ENCODE results near the gene KCNQ1.

KCNQ1 gene

DNA sequence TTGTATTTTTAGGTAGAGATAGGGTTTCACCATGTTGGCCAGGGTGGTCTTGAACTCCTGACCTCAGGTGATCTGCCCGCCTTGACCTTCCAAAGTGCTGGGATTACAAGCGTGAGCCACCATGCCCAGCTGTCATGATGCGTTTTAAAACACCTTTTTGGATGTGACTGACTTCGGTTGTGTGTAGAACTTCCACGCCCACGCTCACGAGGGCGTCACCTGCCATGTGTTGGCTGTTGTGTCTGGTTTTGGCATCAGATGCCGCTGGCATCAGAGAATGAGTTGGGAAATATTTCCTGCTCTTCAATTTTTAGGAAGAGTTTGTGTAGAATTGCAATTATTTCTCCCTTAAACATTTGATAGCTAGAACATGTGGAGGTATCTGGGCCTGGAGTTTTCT, 109.1 kb downstream of the KCNQ1 start:
- H4K20me1 ChIP-seq (ENCODE audit: insufficient read depth, low read length): no peaks in the 10 kb centered on the region
- H3K4me3 ChIP-seq (ENCODE audit: low read depth, low read length, poor library complexity, severe bottlenecking): no peak overlapping the region
- no peak overlapping the region for H2AFZ ChIP-seq (ENCODE audit: low read length)
- H3F3A ChIP-seq (ENCODE audit: insufficient read depth, low read length): no peaks in the 10 kb centered on the region
- H3K4me1 ChIP-seq (ENCODE audit: insufficient read depth, low read length, severe bottlenecking): no peaks in the 10 kb centered on the region
- H3K36me3 ChIP-seq (ENCODE audit: insufficient read depth, low read length): no peaks in the 10 kb centered on the region
- no peak overlapping the region for H3K27ac ChIP-seq (ENCODE audit: low read depth, low read length, poor library complexity, severe bottlenecking)
- peaks cover 4% of the 10 kb centered on the region; the same call in 1 of the 2 replicates for H3K27me3 ChIP-seq (ENCODE audit: insufficient read depth, low read length)
- no peaks in the 10 kb centered on the region for H3K9me2 ChIP-seq (ENCODE audit: low read depth, low read length)
- no peaks in the 10 kb centered on the region for H3K9me3 ChIP-seq (ENCODE audit: low read length)
- no peak overlapping the region for H3K4me2 ChIP-seq (ENCODE audit: low read length)
- no peak overlapping the region for H3K9ac ChIP-seq (ENCODE audit: low read length)
- TF ChIP-seq, protein P1, sequence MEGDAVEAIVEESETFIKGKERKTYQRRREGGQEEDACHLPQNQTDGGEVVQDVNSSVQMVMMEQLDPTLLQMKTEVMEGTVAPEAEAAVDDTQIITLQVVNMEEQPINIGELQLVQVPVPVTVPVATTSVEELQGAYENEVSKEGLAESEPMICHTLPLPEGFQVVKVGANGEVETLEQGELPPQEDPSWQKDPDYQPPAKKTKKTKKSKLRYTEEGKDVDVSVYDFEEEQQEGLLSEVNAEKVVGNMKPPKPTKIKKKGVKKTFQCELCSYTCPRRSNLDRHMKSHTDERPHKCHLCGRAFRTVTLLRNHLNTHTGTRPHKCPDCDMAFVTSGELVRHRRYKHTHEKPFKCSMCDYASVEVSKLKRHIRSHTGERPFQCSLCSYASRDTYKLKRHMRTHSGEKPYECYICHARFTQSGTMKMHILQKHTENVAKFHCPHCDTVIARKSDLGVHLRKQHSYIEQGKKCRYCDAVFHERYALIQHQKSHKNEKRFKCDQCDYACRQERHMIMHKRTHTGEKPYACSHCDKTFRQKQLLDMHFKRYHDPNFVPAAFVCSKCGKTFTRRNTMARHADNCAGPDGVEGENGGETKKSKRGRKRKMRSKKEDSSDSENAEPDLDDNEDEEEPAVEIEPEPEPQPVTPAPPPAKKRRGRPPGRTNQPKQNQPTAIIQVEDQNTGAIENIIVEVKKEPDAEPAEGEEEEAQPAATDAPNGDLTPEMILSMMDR (IDR thresholded peaks at IDR 0.05; ENCODE audit: low read length): no peak
- no peak for TF ChIP-seq EZH2 (IDR thresholded peaks at IDR 0.05; ENCODE audit: borderline replicate concordance, low read length)
- H3K79me2 ChIP-seq (ENCODE audit: insufficient read depth, low read length): no peaks in the 10 kb centered on the region

DNA sequence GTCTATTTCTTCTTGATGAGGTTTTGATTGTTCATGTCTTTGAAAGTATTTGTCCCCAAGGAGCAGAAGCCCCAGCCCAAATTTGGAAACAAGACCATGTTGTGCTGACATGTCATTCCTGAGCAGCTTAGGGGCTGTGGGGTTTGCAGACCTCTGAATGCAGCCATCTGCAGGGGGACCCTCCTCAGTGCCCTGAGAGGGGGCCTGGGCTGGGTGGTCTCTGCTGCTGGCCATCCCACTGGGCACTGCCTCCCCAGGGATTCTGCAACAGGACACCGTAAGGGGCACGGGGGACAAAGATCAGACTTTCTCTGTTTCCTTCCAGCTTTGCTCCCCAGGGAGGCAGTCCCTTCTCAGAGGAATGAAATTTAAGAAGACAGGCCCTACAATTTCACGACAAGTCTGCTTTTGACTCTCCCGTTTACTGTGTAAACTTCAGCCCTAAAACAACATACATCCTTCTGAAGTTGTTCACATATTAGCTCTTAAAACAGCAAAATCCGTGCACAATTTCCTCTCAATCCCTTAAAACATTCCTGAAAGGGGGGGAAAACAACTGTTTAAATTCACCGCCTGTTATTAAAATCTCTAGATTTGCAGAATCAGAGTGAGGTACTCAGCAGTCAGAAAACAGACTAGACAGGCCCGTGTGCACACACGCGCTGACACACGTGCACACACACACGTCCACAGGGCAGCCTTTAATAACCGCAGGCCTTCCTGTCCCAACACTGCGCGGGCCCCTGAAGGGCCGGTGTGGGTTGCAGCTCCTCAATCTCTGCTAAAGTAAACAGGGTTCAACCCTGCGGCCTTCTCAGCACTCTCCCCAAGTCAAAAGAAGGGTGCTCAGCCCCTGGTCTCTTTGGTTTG, 109.8 kb downstream of the KCNQ1 start:
- H3K4me1 ChIP-seq (ENCODE audit: insufficient read depth, low read length, severe bottlenecking): no peaks in the 10 kb centered on the region
- TF ChIP-seq, protein P1 (IDR thresholded peaks at IDR 0.05; ENCODE audit: low read length): no peak
- no peak for TF ChIP-seq EZH2 (IDR thresholded peaks at IDR 0.05; ENCODE audit: borderline replicate concordance, low read length)

DNA sequence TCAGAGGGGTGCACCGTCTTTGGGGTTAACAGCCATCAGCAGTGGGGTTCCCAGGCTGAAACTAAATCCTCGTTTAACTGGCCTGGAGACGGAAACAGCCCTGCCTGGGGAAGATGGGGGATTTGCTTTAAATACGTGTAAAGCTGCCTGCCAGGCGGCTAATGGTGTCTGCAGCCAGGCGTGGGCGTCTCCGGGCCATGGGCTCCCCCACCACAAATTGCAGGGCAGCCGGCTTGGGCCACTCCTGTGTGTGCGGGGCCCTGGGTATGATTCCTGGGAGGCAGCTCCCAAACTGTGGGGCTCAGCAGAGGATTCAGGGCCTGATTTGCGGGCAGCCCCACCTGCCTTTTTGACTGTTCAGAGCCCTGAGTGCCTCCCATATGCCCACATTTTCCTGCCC, 110.5 kb downstream of the KCNQ1 start:
- H3K4me2 ChIP-seq (ENCODE audit: low read length): no peak overlapping the region
- no peak overlapping the region for H3K4me3 ChIP-seq (ENCODE audit: low read depth, low read length, poor library complexity, severe bottlenecking)
- H3K36me3 ChIP-seq (ENCODE audit: insufficient read depth, low read length): no peaks in the 10 kb centered on the region
- H4K20me1 ChIP-seq (ENCODE audit: insufficient read depth, low read length): no peaks in the 10 kb centered on the region
- H3K27me3 ChIP-seq (ENCODE audit: insufficient read depth, low read length): peaks cover 4% of the 10 kb centered on the region; the same call in 1 of the 2 replicates
- H3K9ac ChIP-seq (ENCODE audit: low read length): no peak overlapping the region
- H3F3A ChIP-seq (ENCODE audit: insufficient read depth, low read length): no peaks in the 10 kb centered on the region
- H3K9me3 ChIP-seq (ENCODE audit: low read length): no peaks in the 10 kb centered on the region
- no peak overlapping the region for H2AFZ ChIP-seq (ENCODE audit: low read length)
- TF ChIP-seq EZH2 (IDR thresholded peaks at IDR 0.05; ENCODE audit: borderline replicate concordance, low read length): no peak
- TF ChIP-seq, protein P1 (IDR thresholded peaks at IDR 0.05; ENCODE audit: low read length): no peak
- no peaks in the 10 kb centered on the region for H3K79me2 ChIP-seq (ENCODE audit: insufficient read depth, low read length)
- H3K9me2 ChIP-seq (ENCODE audit: low read depth, low read length): no peaks in the 10 kb centered on the region
- no peak overlapping the region for H3K27ac ChIP-seq (ENCODE audit: low read depth, low read length, poor library complexity, severe bottlenecking)
- H3K4me1 ChIP-seq (ENCODE audit: insufficient read depth, low read length, severe bottlenecking): no peaks in the 10 kb centered on the region

More for the DNA sequence above, 109.8 kb downstream of the KCNQ1 start:
- Histone ChIP-seq H3K27ac (ENCODE audit: low read depth, low read length, poor library complexity, severe bottlenecking) (no peak overlapping the region), H3K27me3 (ENCODE audit: insufficient read depth, low read length) (peaks cover 4% of the 10 kb centered on the region; the same call in 1 of the 2 replicates), H3K36me3 (ENCODE audit: insufficient read depth, low read length) (no peaks in the 10 kb centered on the region), H3K9me2 (ENCODE audit: low read depth, low read length) (no peaks in the 10 kb centered on the region), H4K20me1 (ENCODE audit: insufficient read depth, low read length) (no peaks in the 10 kb centered on the region), H3K9me3 (ENCODE audit: low read length) (no peaks in the 10 kb centered on the region), H3K9ac (ENCODE audit: low read length) (no peak overlapping the region), H3K79me2 (ENCODE audit: insufficient read depth, low read length) (no peaks in the 10 kb centered on the region), H3F3A (ENCODE audit: insufficient read depth, low read length) (no peaks in the 10 kb centered on the region), H3K4me2 (ENCODE audit: low read length) (no peak overlapping the region), H3K4me3 (ENCODE audit: low read depth, low read length, poor library complexity, severe bottlenecking) (no peak overlapping the region), H2AFZ (ENCODE audit: low read length) (no peak overlapping the region)
